ENCODE results near the gene OPRPN.

- TF ChIP-seq KDM1A (IDR thresholded peaks at IDR 0.05; ENCODE audit: low read depth) (no peak), CTCF (IDR thresholded peaks at IDR 0.05) (no peak), NR3C1 (IDR thresholded peaks at IDR 0.05) (no peak), SMC3 (IDR thresholded peaks at IDR 0.05) (no peak), GATA3 (IDR thresholded peaks at IDR 0.05; ENCODE audit: borderline replicate concordance) (no peak), ESRRA (IDR thresholded peaks at IDR 0.05; ENCODE audit: borderline replicate concordance, low read length) (no peak), FOSL2 (IDR thresholded peaks at IDR 0.05) (no peak), FOSL2 (CRISPR knock-in tag; IDR thresholded peaks at IDR 0.05) (no peak), POLR2AphosphoS2 (conservative IDR thresholded peaks at IDR 0.05; ENCODE audit: low read length) (no peak)
Measured at GRCh38 chr4:70382691-70383181, 15.0 kb upstream of the OPRPN start, which contains the start of gene SMR3B.

All from A549 (cell line).